WTC11 (cell line): ENCODE results near the gene SCAF8. TPM values are rescaled to one million over a fixed set of nuclear protein-coding genes. Genes with fewer than 3 reads are reported as not detected.

Source experiments
- ATAC-seq: fragments of 200-7000 bp; cut with Tn5 transposase; 2 replicates; pipeline ENCODE4 v1.10.0; 2021; ENCODE audit warnings: mild to moderate bottlenecking, moderate library complexity
- CTCF ChIA-PET: fragments of 300-600 bp; sonication (Branson Sonifier 250); formaldehyde crosslinking; loops from one replicate; lab custom pipeline; 2021; ENCODE audit warnings: antibody characterized with exemption; lab: Charles Lee
- POLR2A ChIA-PET: fragments of 350-600 bp; sonication (Branson Sonifier 250); formaldehyde crosslinking; loops from one replicate; lab custom pipeline; 2021; ENCODE audit warnings: antibody characterized with exemption; lab: Charles Lee
- DNase-seq: peaks from one replicate; pipeline ENCODE4 v3.0.0; 2021; ENCODE audit warnings: low spot score
- H3K27ac Mint-ChIP-seq: 2 replicates; pipeline ENCODE4 v1.8.0; 2021; ENCODE audit warnings: mixed read lengths
- H3K27me3 Mint-ChIP-seq: 2 replicates; pipeline ENCODE4 v1.8.0; 2021; ENCODE audit warnings: low read depth, mild to moderate bottlenecking, moderate library complexity, mixed read lengths
- H3K36me3 Mint-ChIP-seq: 2 replicates; pipeline ENCODE4 v1.8.0; 2021; ENCODE audit warnings: mixed read lengths
- H3K4me1 Mint-ChIP-seq: 2 replicates; pipeline ENCODE4 v1.8.0; 2022; ENCODE audit warnings: mixed read lengths
- H3K4me3 Mint-ChIP-seq: 2 replicates; pipeline ENCODE4 v1.8.0; 2021; ENCODE audit warnings: mild to moderate bottlenecking, moderate library complexity, mixed read lengths
- H3K9me3 Mint-ChIP-seq: 2 replicates; pipeline ENCODE4 v1.8.0; 2021; ENCODE audit warnings: mixed read lengths
- AFF4 ChIP-seq: sonication (generic); formaldehyde crosslinking; IDR thresholded peaks from 2 replicates; pipeline ENCODE4 v1.8.1; 2023; ENCODE audit warnings: mild to moderate bottlenecking, missing genetic modification reagents, borderline replicate concordance
- ATF1 ChIP-seq: sonication (generic); formaldehyde crosslinking; IDR thresholded peaks from 2 replicates; pipeline ENCODE4 v1.8.1; 2023; ENCODE audit warnings: mild to moderate bottlenecking, moderate library complexity, missing genetic modification reagents
- ATF3 ChIP-seq: sonication (generic); formaldehyde crosslinking; conservative IDR thresholded peaks from 2 replicates; pipeline ENCODE4 v1.8.1; 2022; ENCODE audit warnings: mild to moderate bottlenecking, missing genetic modification reagents
- CDX4 ChIP-seq: fragments of 250-450 bp; sonication (Bioruptor Pico); IDR thresholded peaks from 2 replicates; pipeline ENCODE4 v1.9.0; 2021; ENCODE audit warnings: moderate library complexity, mild to moderate bottlenecking, inconsistent platforms, borderline replicate concordance
- ELF4 ChIP-seq: sonication (generic); formaldehyde crosslinking; IDR thresholded peaks from 2 replicates; pipeline ENCODE4 v1.8.1; 2022; ENCODE audit warnings: low read depth, mild to moderate bottlenecking, moderate library complexity, missing genetic modification reagents
- ETV6 ChIP-seq: sonication (generic); formaldehyde crosslinking; IDR thresholded peaks from 2 replicates; pipeline ENCODE4 v1.8.1; 2022; ENCODE audit warnings: mild to moderate bottlenecking, missing genetic modification reagents
- FOXK1 ChIP-seq: sonication (generic); formaldehyde crosslinking; IDR thresholded peaks from 2 replicates; pipeline ENCODE4 v1.8.0; 2022; ENCODE audit warnings: mild to moderate bottlenecking, moderate library complexity, missing genetic modification reagents
- IRF2 ChIP-seq: sonication (generic); formaldehyde crosslinking; IDR thresholded peaks from 2 replicates; pipeline ENCODE4 v1.8.0; 2022; ENCODE audit warnings: low read depth, missing genetic modification reagents, borderline replicate concordance
- MAX ChIP-seq: sonication (generic); formaldehyde crosslinking; IDR thresholded peaks from 2 replicates; pipeline ENCODE4 v1.8.0; 2022; ENCODE audit warnings: mild to moderate bottlenecking, missing genetic modification reagents
- MXD4 ChIP-seq: fragments of 250-450 bp; sonication (Bioruptor Pico); IDR thresholded peaks from 2 replicates; pipeline ENCODE4 v1.8.0; 2021; ENCODE audit warnings: mild to moderate bottlenecking, moderate library complexity, borderline replicate concordance
- NR1H2 ChIP-seq: sonication (generic); formaldehyde crosslinking; IDR thresholded peaks from 2 replicates; pipeline ENCODE4 v1.9.0; 2021; ENCODE audit warnings: mild to moderate bottlenecking, moderate library complexity, missing genetic modification reagents
- NR3C1 ChIP-seq: sonication (generic); formaldehyde crosslinking; conservative IDR thresholded peaks from 2 replicates; pipeline ENCODE4 v1.8.1; 2023; ENCODE audit warnings: low read depth, mild to moderate bottlenecking, missing genetic modification reagents
- SOX15 ChIP-seq: fragments of 250-450 bp; sonication (Bioruptor Pico); IDR thresholded peaks from 2 replicates; pipeline ENCODE4 v1.9.0; 2021; ENCODE audit warnings: mild to moderate bottlenecking
- TEAD4 ChIP-seq: sonication (generic); formaldehyde crosslinking; IDR thresholded peaks from 2 replicates; pipeline ENCODE4 v1.8.0; 2022; ENCODE audit warnings: mild to moderate bottlenecking, missing genetic modification reagents
- ZBTB43 ChIP-seq: sonication (generic); formaldehyde crosslinking; IDR thresholded peaks from 2 replicates; pipeline ENCODE4 v1.8.1; 2023; ENCODE audit warnings: mild to moderate bottlenecking, missing genetic modification reagents
- ZNF396 ChIP-seq: fragments of 250-450 bp; sonication (Bioruptor Pico); IDR thresholded peaks from 2 replicates; pipeline ENCODE4 v1.8.0; 2021; ENCODE audit warnings: mild to moderate bottlenecking, moderate library complexity, borderline replicate concordance
- ZNF423 ChIP-seq: fragments of 250-450 bp; sonication (Bioruptor Pico); IDR thresholded peaks from 2 replicates; pipeline ENCODE4 v2.1.2; 2022; ENCODE audit warnings: mild to moderate bottlenecking, moderate library complexity
- ZSCAN18 ChIP-seq: fragments of 250-450 bp; sonication (Bioruptor Pico); IDR thresholded peaks from 2 replicates; pipeline ENCODE4 v2.1.2; 2022; ENCODE audit warnings: mild to moderate bottlenecking, moderate library complexity
- total RNA-seq: library from RNA; stranded (reverse); gene quantifications from 3 replicates; pipeline ENCODE4 v1.2.3, GENCODE V29; 2021
- TF ChIP-seq, protein P1 (sequence below): sonication (generic); formaldehyde crosslinking; IDR thresholded peaks from 2 replicates; pipeline ENCODE4 v1.8.1; 2023; ENCODE audit warnings: mild to moderate bottlenecking, moderate library complexity, missing genetic modification reagents

SCAF8 gene
- total RNA-seq, 1 experiment from 2014 or later: 40.7 TPM

- DNase-seq: no peak
- no peak for TF ChIP-seq ETV6
- TF ChIP-seq ZBTB43 (CRISPR knock-in tag): no peak
- no peak for TF ChIP-seq ELF4 (CRISPR knock-in tag)
- TF ChIP-seq AFF4: no peak
- TF ChIP-seq CDX4 (CRISPR knock-in tag): no peak
- no peak for TF ChIP-seq MAX (CRISPR knock-in tag)
- no peak for TF ChIP-seq ZNF396 (CRISPR knock-in tag)
- H3K36me3 Mint-ChIP-seq: no peaks in the 10 kb centered on the region
- no peaks in the 10 kb centered on the region for H3K9me3 Mint-ChIP-seq
- ChIA-PET CTCF (interaction anchor here (0.7 to 1.0 kb wide), 2 partner anchors 20 to 24 kb away, joined by 3 to 5 read pairs; no protein-coding TSS in a partner anchor), POLR2A (no interaction called here)
- peaks cover 32% of the 10 kb centered on the region for H3K4me1 Mint-ChIP-seq
- ATAC-seq: no peak
- peak overlapping the region; percentile 54 for H3K27ac Mint-ChIP-seq
- H3K27me3 Mint-ChIP-seq: no peaks in the 10 kb centered on the region
- H3K4me3 Mint-ChIP-seq: no peak overlapping the region
These were observed 115.4 kb downstream of the SCAF8 start for GRCh38 chr6:154848580-154848979.

DNA sequence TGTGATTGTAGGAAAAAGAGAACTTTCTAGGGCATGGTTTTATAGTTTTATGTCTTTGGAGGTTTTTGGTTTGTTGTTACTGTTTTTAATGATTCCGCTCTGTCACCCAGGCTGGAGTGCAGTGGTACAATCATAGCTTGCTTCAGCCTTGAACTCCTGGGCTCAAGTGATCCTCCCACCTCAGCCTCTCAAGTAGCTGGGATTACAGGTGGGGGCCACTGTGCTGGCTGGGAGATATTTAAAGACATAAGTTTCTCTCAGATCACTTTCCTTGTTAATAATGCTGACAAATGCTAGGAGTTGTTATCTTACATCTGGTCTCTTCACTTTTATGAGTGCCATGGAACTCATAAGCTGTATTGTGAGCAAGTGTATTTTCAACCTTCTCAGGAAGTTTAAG lies 116.3 kb downstream of the SCAF8 start:
- DNase-seq: no peak
- H3K36me3 Mint-ChIP-seq: no peaks in the 10 kb centered on the region
- no peak for ATAC-seq
- no peaks in the 10 kb centered on the region for H3K9me3 Mint-ChIP-seq
- CTCF ChIA-PET: interaction anchor here (0.8 kb wide), 1 partner anchor 174 kb away, joined by 3 read pairs; no protein-coding TSS in a partner anchor
- no peaks in the 10 kb centered on the region for H3K27me3 Mint-ChIP-seq
- POLR2A ChIA-PET: no interaction called here
- H3K4me1 Mint-ChIP-seq: peaks cover 27% of the 10 kb centered on the region
- peak overlapping the region; percentile 34; the same call in 1 of the 2 replicates for H3K27ac Mint-ChIP-seq
- no peak overlapping the region for H3K4me3 Mint-ChIP-seq
- TF ChIP-seq NR3C1 (CRISPR knock-in tag): no peak
- no peak for TF ChIP-seq AFF4
- TF ChIP-seq, protein P1, sequence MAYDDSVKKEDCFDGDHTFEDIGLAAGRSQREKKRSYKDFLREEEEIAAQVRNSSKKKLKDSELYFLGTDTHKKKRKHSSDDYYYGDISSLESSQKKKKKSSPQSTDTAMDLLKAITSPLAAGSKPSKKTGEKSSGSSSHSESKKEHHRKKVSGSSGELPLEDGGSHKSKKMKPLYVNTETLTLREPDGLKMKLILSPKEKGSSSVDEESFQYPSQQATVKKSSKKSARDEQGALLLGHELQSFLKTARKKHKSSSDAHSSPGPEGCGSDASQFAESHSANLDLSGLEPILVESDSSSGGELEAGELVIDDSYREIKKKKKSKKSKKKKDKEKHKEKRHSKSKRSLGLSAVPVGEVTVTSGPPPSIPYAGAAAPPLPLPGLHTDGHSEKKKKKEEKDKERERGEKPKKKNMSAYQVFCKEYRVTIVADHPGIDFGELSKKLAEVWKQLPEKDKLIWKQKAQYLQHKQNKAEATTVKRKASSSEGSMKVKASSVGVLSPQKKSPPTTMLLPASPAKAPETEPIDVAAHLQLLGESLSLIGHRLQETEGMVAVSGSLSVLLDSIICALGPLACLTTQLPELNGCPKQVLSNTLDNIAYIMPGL (CRISPR knock-in tag): no peak
- no peak for TF ChIP-seq NR1H2
- TF ChIP-seq ZNF423 (CRISPR knock-in tag): no peak
- TF ChIP-seq ATF1: no peak
- no peak for TF ChIP-seq MXD4 (CRISPR knock-in tag)
- TF ChIP-seq ZSCAN18 (CRISPR knock-in tag): no peak
- TF ChIP-seq MAX (CRISPR knock-in tag): no peak
- no peak for TF ChIP-seq FOXK1 (CRISPR knock-in tag)
- no peak for TF ChIP-seq ETV6
- TF ChIP-seq SOX15: no peak
- no peak for TF ChIP-seq ATF3 (CRISPR knock-in tag)
- no peak for TF ChIP-seq TEAD4 (CRISPR knock-in tag)
- TF ChIP-seq IRF2: no peak
